Type B pancreatic cell (in vitro differentiated cells): ENCODE data around the gene CERS4. TPM values are rescaled to one million over a fixed set of nuclear protein-coding genes. Genes with fewer than 3 reads are reported as not detected.
"Not testable (repeated sequence)": the region's sequence is repeated elsewhere in the genome, so short reads cannot be mapped to it uniquely, and the experiment has no call there.

Experiments
- DNase-seq: peaks from one replicate; pipeline ENCODE4 v3.0.0; 2021; ENCODE audit warnings: mixed read lengths; ENCODE audit not compliant: unreplicated experiment; ENCODE audit errors: extremely low spot score
- H3K27ac Mint-ChIP-seq: 2 replicates; pipeline ENCODE4 v1.8.0; 2021; ENCODE audit warnings: mild to moderate bottlenecking, mixed read lengths
- H3K27me3 Mint-ChIP-seq: 2 replicates; pipeline ENCODE4 v1.8.0; 2021; ENCODE audit warnings: mixed read lengths
- H3K36me3 Mint-ChIP-seq: 2 replicates; pipeline ENCODE4 v1.8.0; 2021; ENCODE audit warnings: mixed read lengths
- H3K4me1 Mint-ChIP-seq: one replicate; pipeline ENCODE4 v1.8.0; 2021; ENCODE audit warnings: mixed read lengths; ENCODE audit not compliant: unreplicated experiment
- H3K4me3 Mint-ChIP-seq: 2 replicates; pipeline ENCODE4 v1.8.0; 2021; ENCODE audit warnings: mild to moderate bottlenecking, mixed read lengths
- H3K9me3 Mint-ChIP-seq: 2 replicates; pipeline ENCODE4 v1.8.0; 2021; ENCODE audit warnings: mixed read lengths
- total RNA-seq: library from RNA; stranded (reverse); gene quantifications from 2 replicates; pipeline ENCODE4 v1.2.1, GENCODE V29; 2021; ENCODE audit warnings: low replicate concordance
- TF ChIP-seq, protein P1 (sequence below): fragments of 200-600 bp; sonication (generic); conservative IDR thresholded peaks from 2 replicates; pipeline ENCODE4 v1.5.0; 2021; ENCODE audit warnings: antibody characterized with exemption, mild to moderate bottlenecking

The CERS4 gene
- total RNA-seq, 1 donor from 2014 or later, result 52.8 TPM

DNA sequence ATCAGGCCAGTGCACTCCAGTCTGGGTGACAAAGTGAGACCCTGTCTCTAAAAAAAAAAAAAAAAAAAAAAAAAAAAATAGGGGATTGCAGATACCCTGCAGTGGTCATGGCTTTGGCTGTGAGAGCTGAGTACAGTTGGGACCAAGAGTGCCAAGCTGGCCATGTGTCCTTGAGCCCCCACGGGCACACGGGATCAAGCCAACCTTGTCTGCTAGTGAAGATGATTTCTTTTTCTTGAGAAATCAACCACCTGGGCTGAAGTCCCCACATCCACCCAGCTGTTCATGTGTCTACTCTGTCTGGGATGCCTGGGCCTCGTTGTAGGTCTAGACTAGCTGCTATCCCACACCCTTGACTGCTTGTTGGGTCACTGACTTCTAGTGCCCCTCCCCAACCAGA is 34.0 kb downstream of the CERS4 start:
- peaks cover 28% of the 10 kb centered on the region for H3K36me3 Mint-ChIP-seq
- H3K27ac Mint-ChIP-seq, result no peak overlapping the region
- H3K9me3 Mint-ChIP-seq, result peaks cover 6% of the 10 kb centered on the region
- H3K27me3 Mint-ChIP-seq, result no peaks in the 10 kb centered on the region
- peaks cover 25% of the 10 kb centered on the region for H3K4me1 Mint-ChIP-seq
- H3K4me3 Mint-ChIP-seq, result no peak overlapping the region
- no peak for DNase-seq
- TF ChIP-seq, protein P1, sequence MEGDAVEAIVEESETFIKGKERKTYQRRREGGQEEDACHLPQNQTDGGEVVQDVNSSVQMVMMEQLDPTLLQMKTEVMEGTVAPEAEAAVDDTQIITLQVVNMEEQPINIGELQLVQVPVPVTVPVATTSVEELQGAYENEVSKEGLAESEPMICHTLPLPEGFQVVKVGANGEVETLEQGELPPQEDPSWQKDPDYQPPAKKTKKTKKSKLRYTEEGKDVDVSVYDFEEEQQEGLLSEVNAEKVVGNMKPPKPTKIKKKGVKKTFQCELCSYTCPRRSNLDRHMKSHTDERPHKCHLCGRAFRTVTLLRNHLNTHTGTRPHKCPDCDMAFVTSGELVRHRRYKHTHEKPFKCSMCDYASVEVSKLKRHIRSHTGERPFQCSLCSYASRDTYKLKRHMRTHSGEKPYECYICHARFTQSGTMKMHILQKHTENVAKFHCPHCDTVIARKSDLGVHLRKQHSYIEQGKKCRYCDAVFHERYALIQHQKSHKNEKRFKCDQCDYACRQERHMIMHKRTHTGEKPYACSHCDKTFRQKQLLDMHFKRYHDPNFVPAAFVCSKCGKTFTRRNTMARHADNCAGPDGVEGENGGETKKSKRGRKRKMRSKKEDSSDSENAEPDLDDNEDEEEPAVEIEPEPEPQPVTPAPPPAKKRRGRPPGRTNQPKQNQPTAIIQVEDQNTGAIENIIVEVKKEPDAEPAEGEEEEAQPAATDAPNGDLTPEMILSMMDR, result no peak

DNA sequence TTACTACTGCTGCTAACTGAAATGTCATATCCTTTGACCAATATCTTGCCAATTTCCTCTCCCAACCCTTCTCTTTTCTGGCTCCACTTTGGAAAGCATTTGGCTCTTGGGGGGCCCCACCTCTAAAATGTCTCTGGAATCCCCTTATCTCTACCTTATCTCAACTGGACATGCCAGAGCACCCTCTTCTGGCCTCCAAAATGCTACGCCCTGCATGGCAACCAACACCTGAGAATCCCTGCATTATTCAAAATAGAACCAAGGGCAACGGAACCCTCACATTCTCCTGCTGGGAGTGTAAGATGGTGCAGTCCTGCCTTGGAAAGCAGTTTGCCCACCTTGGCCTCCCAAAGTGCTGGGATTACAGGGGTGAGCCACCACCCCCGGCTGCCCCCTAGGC is 35.3 kb downstream of the CERS4 start:
- H3K9me3 Mint-ChIP-seq, result peaks cover 6% of the 10 kb centered on the region
- DNase-seq, result no peak
- TF ChIP-seq, protein P1, result no peak
- H3K4me1 Mint-ChIP-seq, result peaks cover 19% of the 10 kb centered on the region
- H3K4me3 Mint-ChIP-seq, result no peak overlapping the region
- H3K36me3 Mint-ChIP-seq, result peaks cover 38% of the 10 kb centered on the region
- no peaks in the 10 kb centered on the region for H3K27me3 Mint-ChIP-seq
- H3K27ac Mint-ChIP-seq, result no peak overlapping the region

DNA sequence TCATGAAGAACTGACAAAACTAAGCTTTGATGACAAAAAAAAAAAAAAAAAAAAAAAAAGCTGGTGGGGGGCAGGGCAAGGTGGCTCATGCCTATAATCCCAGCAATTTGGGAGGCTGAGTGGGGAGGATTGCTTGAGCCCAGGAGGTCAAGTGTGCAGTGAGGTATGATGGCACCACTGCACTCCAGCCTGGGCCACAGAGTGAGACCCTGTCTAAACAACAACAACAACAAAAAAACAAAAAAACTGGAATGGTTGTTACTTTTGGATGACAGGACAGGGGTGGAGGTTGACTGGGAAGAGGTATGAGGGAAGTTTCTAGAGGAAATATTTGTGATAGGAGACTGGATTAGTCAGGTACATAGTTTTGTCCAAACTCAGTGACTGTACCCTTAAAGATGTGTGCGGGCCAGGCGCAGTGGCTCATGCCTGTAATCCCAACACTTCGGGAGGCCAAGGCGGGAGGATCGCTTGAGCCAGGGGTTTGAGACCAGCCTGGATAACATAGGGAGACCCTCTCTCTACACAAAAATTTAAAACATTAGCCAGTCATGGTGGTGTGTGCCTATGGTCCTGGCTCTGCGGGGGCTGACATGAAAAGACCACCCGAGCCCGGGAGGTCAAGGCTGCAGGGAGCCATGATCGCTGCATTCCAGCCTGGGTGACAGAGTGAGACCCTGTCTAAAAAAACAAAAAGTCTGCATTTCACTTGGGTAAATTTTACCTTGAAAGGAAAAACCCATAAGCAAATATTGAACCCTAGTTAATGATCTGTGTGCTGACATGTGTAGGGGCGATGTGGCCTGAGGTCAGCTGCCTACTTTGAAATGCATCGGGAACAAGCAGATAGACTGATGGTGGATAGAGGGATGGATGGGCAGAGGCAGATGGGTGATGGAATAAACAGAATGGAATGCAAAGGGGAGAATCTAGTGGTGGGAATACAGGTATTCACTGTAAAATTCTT is 37.0 kb downstream of the CERS4 start:
- TF ChIP-seq, protein P1, result no peak
- no peak overlapping the region for H3K4me3 Mint-ChIP-seq
- peaks cover 9% of the 10 kb centered on the region for H3K4me1 Mint-ChIP-seq
- peak overlapping the region; percentile 36 for H3K27ac Mint-ChIP-seq
- peaks cover 29% of the 10 kb centered on the region for H3K36me3 Mint-ChIP-seq
- no peaks in the 10 kb centered on the region for H3K27me3 Mint-ChIP-seq
- H3K9me3 Mint-ChIP-seq, result peaks cover 6% of the 10 kb centered on the region
- DNase-seq, result no peak

DNA sequence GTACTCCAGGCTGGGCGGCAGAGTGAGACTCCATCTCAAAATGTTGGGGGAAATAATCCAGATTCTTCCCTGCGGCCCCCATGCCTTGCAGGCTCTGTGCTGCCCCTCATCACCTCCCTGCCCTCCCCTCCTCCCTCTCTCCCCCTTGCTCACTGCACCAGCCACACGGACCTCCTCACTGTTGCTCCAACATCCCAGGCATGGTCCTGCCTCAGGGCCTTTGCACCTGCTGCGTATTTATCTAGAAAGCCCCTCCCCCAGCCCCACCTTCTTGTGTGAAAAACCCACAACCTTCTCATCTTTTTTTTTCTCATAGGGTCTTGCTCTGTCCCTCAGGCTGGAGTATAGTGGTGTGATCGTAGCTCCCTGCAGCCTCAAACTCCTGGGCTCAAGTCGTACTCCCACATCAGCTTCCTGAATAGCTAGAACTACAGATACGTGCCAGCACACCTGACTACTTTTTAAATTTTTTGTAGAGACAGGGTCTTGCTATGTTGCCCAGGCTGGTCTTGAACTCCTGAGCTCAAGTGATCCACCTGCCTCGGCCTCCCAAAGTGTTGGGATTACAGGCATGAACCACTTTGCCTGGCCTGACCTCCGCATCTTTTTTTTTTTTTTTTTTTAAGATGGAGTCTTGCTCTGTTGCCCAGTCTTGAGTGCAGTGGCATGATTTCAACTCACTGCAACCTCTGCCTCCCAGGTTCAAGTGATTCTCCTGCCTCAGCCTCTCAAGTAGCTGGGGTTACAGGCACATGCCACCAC is 38.1 kb downstream of the CERS4 start:
- not testable (repeated sequence) for H3K27ac Mint-ChIP-seq, DNase-seq, H3K27me3 Mint-ChIP-seq, H3K9me3 Mint-ChIP-seq, H3K4me3 Mint-ChIP-seq, H3K4me1 Mint-ChIP-seq
- peaks cover 27% of the 10 kb centered on the region for H3K36me3 Mint-ChIP-seq

DNA sequence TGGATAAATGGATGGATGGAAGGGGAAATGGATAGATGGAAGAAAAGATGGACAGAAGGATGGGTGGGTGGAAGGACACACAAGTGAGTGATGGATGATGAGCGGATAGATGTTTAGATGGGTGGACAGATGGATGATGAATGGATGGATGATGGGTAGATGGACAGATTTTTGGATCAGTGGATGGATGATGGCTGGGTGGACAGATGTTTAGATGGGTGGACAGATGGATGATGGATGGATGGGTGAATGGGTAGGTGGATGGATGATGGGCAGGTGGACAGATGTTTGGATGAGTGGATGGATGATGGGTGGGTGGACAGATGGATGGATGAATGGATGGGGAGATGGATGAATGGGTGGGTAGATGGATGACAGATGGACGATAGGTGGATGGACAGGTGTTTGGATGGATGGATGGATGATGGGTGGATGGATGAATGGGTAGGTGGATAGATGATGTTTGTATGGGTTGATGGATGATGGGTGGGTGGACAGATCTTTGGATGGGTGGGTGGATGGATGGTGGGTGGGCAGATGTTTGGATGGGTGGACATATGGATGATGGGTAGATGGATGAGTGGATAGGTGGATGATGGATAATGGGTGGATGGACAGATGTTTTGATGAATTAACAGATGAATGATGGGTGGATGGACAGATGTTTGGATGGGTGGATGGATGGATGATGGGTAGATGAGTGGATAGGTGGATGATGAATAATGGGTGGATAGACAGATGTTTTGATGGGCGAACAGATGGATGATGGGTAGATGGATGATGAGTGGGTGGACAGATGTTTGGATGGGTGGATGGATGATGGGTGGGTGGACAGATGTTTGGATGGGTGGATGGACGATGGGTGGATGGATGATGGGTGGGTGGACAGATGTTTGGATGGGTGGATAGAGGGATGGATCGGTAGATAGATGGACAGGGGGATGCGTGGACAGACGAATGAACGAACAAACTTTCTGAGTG is 39.5 kb downstream of the CERS4 start:
- TF ChIP-seq, protein P1, result no peak
- DNase-seq, result no peak
- Mint-ChIP-seq H3K27me3 (no peaks in the 10 kb centered on the region), H3K4me3 (no peak overlapping the region), H3K4me1 (peaks cover 12% of the 10 kb centered on the region), H3K27ac (no peak overlapping the region), H3K9me3 (no peaks in the 10 kb centered on the region), H3K36me3 (peaks cover 24% of the 10 kb centered on the region)
